ENCODE data around the gene TAB2.

The TAB2 gene

DNA sequence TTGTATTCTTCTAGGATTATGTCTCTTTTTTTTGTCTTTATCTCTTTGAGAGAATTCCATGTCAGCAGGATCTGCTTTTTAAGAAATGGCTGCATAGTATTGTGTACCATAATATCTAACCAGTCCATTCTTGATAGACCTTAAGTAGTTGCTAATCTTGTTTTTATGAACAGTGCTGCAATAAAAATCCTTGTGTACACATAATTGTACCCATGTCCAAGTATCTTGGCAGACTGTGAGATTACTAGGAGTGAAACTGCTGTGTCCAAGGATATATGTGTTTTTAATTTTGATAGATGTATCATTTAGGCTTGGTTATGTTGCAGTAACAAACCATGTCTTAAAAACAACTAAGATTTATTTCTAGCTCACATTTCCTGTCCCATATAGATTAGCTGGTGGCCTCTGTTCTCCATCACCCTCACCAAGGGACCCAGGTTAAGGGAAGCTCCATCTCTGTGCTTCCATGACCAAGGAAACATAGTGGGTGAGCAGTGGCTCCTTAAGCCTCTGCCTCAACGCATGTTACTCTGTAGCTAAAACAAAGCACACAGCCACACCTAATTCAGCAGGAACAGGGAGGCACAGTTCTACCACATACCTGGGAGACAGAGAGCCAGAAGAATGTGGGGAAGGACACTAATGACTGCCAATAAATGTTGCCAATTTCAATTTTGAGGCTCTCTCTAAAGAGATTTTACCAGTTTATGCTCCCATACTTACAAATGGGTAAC lies 70.4 kb downstream of the TAB2 start:
- H3K4me3 ChIP-seq (replicated peaks; ENCODE audit: low read depth, low read length): no peak overlapping the region
- DNase-seq (ENCODE audit: extremely low read depth, low read depth): no peak
- no peak for TF ChIP-seq CTCF (IDR thresholded peaks at IDR 0.05; ENCODE audit: low read depth, low read length, missing control alignments)

- DNase-seq (ENCODE audit: extremely low read depth, low read depth): no peak
- no peak overlapping the region for H3K4me3 ChIP-seq (replicated peaks; ENCODE audit: low read depth, low read length)
- no peak for TF ChIP-seq CTCF (IDR thresholded peaks at IDR 0.05; ENCODE audit: low read depth, low read length, missing control alignments)
Observed at GRCh38 chr6:149389509-149390297, 72.2 kb downstream of the TAB2 start.

DNA sequence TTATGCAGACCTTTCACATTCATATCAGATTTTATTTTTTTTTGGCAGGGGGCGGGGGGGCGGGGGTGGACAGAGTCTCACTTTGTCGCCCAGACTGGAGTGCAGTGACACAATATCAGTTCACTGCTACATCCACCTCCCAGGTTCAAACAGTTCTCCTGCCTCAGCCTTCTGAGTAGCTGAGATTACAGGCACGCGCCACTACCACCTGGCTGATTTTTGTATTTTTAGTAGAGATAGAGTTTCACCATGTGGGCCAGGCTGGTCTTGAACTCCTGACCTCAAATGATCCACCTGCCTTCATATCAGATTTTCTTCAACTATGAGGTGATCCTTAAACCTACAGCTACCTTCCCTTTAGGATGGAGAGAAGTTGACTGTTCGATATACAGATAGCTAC lies 74.6 kb downstream of the TAB2 start:
- no peak for TF ChIP-seq CTCF (IDR thresholded peaks at IDR 0.05; ENCODE audit: low read depth, low read length, missing control alignments)
- no peak overlapping the region for H3K4me3 ChIP-seq (replicated peaks; ENCODE audit: low read depth, low read length)
- no peak for DNase-seq (ENCODE audit: extremely low read depth, low read depth)

DNA sequence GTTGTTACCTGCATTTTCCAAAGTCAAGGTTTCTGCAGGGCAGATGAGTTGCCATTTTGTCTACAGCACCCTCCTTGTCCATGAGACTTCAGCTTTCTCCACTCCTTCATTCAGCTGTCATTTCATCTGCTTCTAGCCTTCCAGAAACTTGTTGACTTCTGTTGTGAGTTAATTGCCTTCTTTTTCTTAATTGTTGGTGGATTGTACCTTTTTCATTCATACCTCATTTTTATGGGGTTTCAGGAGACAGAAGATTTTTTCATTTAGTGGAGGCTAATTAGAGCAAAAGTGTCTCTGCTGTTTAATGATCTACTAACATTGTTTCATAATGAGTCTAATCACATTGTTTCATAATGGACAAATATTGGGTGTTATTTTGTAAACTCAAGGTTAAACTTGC lies 75.0 kb downstream of the TAB2 start:
- no peak for TF ChIP-seq CTCF (IDR thresholded peaks at IDR 0.05; ENCODE audit: low read depth, low read length, missing control alignments)
- no peak overlapping the region for H3K4me3 ChIP-seq (replicated peaks; ENCODE audit: low read depth, low read length)
- no peak for DNase-seq (ENCODE audit: extremely low read depth, low read depth)

DNA sequence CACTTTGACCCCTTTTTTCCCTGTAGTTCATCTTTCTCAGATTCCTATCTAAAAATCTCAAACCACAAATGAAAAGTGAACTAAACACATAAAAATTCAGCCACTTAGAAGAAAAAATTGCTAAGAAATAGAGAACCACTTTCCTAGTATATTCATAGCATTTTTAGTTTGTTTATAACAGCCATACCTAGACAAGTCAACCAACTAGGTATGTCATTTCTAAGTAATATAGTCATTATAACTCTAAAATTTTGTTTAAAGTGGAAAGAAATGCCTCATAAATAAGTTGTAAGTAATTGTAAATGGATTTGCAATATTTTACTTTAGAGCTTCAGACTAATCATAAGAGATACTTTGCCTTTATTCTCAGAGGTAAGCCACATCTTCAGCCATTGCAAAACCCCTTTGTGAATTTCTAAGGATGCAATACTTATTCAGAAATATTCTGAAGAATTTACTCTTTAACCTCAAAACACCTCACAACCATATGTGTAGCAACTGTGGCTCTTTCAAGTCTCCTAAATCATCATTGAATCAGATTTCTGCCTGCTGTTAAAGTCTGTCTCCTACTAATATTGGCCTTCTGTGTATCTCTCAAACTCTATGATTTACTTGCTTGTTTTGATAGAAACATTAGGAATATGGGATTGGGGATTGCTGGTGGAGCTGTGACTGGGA lies 75.6 kb downstream of the TAB2 start:
- TF ChIP-seq CTCF (IDR thresholded peaks at IDR 0.05; ENCODE audit: low read depth, low read length, missing control alignments): no peak
- no peak for DNase-seq (ENCODE audit: extremely low read depth, low read depth)
- H3K4me3 ChIP-seq (replicated peaks; ENCODE audit: low read depth, low read length): no peak overlapping the region

GRCh38 chr6:149395185-149395584 lies 77.7 kb downstream of the TAB2 start:
- H3K4me3 ChIP-seq (replicated peaks; ENCODE audit: low read depth, low read length): no peak overlapping the region
- TF ChIP-seq CTCF (IDR thresholded peaks at IDR 0.05; ENCODE audit: low read depth, low read length, missing control alignments): no peak
- no peak for DNase-seq (ENCODE audit: extremely low read depth, low read depth)
